Pancreas (tissue), 10 donors: ENCODE results near the gene RSPO4. TPM values are rescaled to one million over a fixed set of nuclear protein-coding genes. Genes with fewer than 3 reads are reported as not detected.
A peak's percentile ranks its signal among the peaks of the same experiment; 100 is the strongest.

Source experiments
- ATAC-seq, 4 donors: fragments of 200-7000 bp; cut with Tn5 transposase; one replicate each; pipeline versions ENCODE4 v1.8.0 to v1.9.1; 2020; ENCODE audit warnings: mild to moderate bottlenecking in 4 of 4, moderate library complexity in 4 of 4
- DNase-seq, 6 donors: peaks; one replicate each; pipeline ENCODE4 v3.0.0-alpha.2; 2020
- FAIRE-seq: peaks from 2 replicates; lab custom pipeline; 2012; peaks lifted over from hg19 to GRCh38; lab: Jason Lieb, UNC
- H3K27ac ChIP-seq, 4 donors: fragments of 200-600 bp; sonication (generic); 1 replicate in 3 of 4; 2 replicates in 1 of 4; pipeline versions ENCODE4 v1.5.0 to v1.8.0; 2020
- H3K27me3 ChIP-seq, 4 donors: fragments of 200-600 bp; one replicate each; pipeline ENCODE4 v1.8.0; 2021
- H3K36me3 ChIP-seq, 3 donors: fragments of 200-600 bp; sonication (generic) in 1 of 3; one replicate each; pipeline versions ENCODE4 v1.5.0 to v1.8.0; 2020 to 2021
- H3K4me1 ChIP-seq, 3 donors: fragments of 200-600 bp; one replicate each; pipeline ENCODE4 v1.8.0; 2021
- H3K4me3 ChIP-seq, 4 donors: fragments of 200-600 bp; sonication (generic) in 2 of 4; one replicate each; pipeline versions ENCODE4 v1.5.0 to v1.8.0; 2020 to 2021
- H3K9me3 ChIP-seq, 4 donors: fragments of 200-600 bp; one replicate each; pipeline ENCODE4 v1.8.0; 2021
- WGBS, 2 donors: extraction: QIAGEN DNeasy Blood & Tissue Kit; methylation state at CpG; one replicate each; pipeline ENCODE4 v1.1.7; 2013; 5-methylcytosine and 5-hydroxymethylcytosine counted together
- intact Hi-C, 3 donors: fragments of 100-400 bp; cut with DNase I; formaldehyde crosslinking; loops; one replicate each; pipeline versions ENCODE4 v1.11.1 to v1.14.2; 2022
- polyA plus RNA-seq, 2 donors: library from polyadenylated mRNA; stranded (reverse); fragments of 200-250 nt; gene quantifications; one replicate each; pipeline ENCODE4 v1.2.3, GENCODE V29; 2013
- total RNA-seq, 6 donors: library from RNA; stranded (reverse); fragmentation: NEBNext Ultra II Directional in 4 of 6; extraction: Animal tissue kit (Norgen Biotek cat#: 25700) in 4 of 6; gene quantifications; one replicate each; pipeline versions ENCODE4 v1.2.1 to v1.2.4, GENCODE V29; 2021 to 2023
- TF ChIP-seq, protein P1 (sequence below), 4 donors: fragments of 200-600 bp; sonication (generic) in 3 of 4; IDR thresholded peaks; one replicate each; pipeline versions ENCODE4 v1.5.0 to v1.8.0; 2021; ENCODE audit warnings: antibody characterized with exemption in 4 of 4
- donor health status: healthy with polysubstance abuse.
- donor health status: DM: no; HTN: no; CAD: no; lungs with moderate emphysema.
- donor health status: DM: no; HTN: no; CAD: no.
- donor health status: control.
- donor health status: control.
- donor health status: Bipolar disorder and iron deficiency.
- donor health status: DM: yes; HTN: yes; CAD: no.
- donor health status: DM: no; HTN: no; CAD: no.
- donor health status: DM: no; HTN: no; CAD: no.
- donor health status: DM: yes; HTN: yes; CAD: no.

RSPO4 gene
- total and polyA plus RNA-seq, 8 donors: 0.08 to 0.28 (median 0.09) TPM; not detected in 3

DNA sequence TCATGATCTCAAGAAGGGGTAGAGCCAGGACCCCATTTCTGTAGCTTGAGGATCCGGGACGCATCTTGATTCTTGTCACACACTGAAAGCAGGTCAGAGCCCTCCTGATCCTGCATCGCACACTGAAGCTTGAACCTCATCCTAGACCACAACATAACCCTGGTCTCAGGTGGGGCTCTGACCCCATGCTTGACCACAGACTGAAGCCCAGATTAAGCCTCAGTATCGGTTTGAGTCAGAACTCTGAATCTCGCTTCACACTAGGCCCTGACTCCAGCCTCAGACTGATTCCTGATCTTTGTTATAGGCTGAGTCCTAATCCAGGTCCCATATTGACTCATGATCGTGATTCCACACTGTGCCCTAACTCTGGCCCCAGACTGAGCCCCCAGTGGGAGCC lies 8.5 kb upstream of the RSPO4 start:
- WGBS, 2 donors: 84 to 92% methylated on average over 6 of the region's 6 CpGs
- Histone ChIP-seq H3K27me3 (peaks cover 0 to 7% (median 0%) of the 10 kb centered on the region in 4 donors), H3K36me3 (no peaks in the 10 kb centered on the region), H3K4me3 (no peak overlapping the region), H3K4me1 (no peaks in the 10 kb centered on the region), H3K9me3 (no peaks in the 10 kb centered on the region), H3K27ac (no peak overlapping the region)
- TF ChIP-seq, protein P1, sequence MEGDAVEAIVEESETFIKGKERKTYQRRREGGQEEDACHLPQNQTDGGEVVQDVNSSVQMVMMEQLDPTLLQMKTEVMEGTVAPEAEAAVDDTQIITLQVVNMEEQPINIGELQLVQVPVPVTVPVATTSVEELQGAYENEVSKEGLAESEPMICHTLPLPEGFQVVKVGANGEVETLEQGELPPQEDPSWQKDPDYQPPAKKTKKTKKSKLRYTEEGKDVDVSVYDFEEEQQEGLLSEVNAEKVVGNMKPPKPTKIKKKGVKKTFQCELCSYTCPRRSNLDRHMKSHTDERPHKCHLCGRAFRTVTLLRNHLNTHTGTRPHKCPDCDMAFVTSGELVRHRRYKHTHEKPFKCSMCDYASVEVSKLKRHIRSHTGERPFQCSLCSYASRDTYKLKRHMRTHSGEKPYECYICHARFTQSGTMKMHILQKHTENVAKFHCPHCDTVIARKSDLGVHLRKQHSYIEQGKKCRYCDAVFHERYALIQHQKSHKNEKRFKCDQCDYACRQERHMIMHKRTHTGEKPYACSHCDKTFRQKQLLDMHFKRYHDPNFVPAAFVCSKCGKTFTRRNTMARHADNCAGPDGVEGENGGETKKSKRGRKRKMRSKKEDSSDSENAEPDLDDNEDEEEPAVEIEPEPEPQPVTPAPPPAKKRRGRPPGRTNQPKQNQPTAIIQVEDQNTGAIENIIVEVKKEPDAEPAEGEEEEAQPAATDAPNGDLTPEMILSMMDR (IDR thresholded peaks at IDR 0.05): no peak
- DNase-seq (no peak), FAIRE-seq (no peak), ATAC-seq (no peak)
- intact Hi-C loops: no loop called here

DNA sequence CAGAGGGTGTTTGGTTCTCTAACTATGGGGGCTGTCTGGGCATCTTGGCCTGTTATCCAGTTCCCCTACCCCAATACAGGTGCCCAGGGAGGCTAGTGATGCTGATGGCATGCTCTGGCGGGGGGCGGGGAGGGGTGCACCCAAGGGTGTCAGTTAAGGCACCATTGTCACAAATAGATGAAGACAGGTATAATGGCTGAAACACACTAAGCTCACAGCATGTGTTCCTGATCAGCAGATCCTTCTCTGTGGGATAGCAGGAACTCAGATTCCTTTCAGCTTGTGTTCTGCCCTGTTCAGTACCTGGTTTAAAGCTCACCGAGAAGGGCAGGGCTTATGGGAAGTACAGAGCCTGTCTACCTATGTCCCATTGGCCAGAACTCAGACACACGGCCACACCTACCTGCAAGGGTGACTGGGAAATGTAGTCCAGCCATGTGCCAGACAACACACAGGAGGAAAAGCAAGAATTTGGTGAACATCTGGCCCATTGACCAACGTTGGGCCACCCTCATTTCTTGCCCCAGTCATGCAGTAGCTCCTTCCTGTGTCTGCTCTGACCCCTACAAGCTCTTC lies 3.4 kb upstream of the RSPO4 start:
- intact Hi-C loops: no loop called here

DNA sequence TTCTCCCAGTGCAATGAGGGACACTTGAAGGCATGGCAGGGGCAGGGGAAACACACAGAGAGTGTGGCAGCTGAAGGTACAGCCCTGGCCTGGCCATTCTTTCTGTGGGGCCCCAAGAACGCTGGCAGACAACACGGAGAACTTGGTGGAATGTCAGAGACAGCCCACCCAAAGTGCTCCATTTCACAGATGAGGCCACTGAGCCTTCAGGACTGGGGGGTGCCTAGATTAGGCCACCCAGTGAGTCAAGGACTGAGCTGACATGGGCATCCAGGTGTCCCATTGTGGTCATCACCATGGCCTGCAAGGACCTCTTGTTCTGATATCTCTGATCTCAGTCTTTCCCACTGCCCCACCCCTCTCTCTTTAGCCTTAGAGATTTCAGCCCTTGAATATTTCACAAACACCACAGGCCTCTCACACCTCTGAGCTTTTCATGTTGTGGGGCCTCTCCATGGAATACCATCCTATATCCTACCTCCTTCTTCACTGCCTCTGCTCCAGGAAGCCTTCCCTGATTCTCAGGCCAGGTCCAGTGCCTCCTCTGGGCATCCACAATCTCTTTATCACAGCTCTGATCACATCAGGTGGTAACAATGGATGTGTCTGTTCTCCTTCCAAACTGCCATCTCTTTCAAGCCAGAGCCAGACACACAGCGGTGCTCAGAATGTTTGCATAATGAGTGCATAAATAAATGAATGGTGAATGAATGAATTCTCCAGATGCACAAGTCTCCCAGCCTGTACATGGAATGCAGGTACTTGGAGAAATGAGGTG lies 2.0 kb upstream of the RSPO4 start:
- H3K4me1 ChIP-seq: no peaks in the 10 kb centered on the region
- H3K27ac ChIP-seq: no peak overlapping the region
- no peak for DNase-seq
- H3K4me3 ChIP-seq: no peak overlapping the region
- no peak for FAIRE-seq
- TF ChIP-seq, protein P1 (IDR thresholded peaks at IDR 0.05): no peak
- ATAC-seq: no peak
- 54 to 63% methylated on average over 3 of the region's 3 CpGs for WGBS, 2 donors
- peaks cover 0 to 13% (median 3%) of the 10 kb centered on the region in 4 donors for H3K27me3 ChIP-seq
- intact Hi-C loops: no loop called here
- no peaks in the 10 kb centered on the region for H3K9me3 ChIP-seq
- no peaks in the 10 kb centered on the region for H3K36me3 ChIP-seq

More for the DNA sequence above, 3.4 kb upstream of the RSPO4 start:
- FAIRE-seq: no peak
- no peak overlapping the region for H3K4me3 ChIP-seq
- WGBS, 2 donors: 39 to 43% methylated on average over 5 of the region's 5 CpGs
- TF ChIP-seq, protein P1 (IDR thresholded peaks at IDR 0.05): no peak
- H3K27ac ChIP-seq: no peak overlapping the region
- no peaks in the 10 kb centered on the region for H3K36me3 ChIP-seq
- H3K9me3 ChIP-seq: no peaks in the 10 kb centered on the region
- peaks cover 0 to 13% (median 3%) of the 10 kb centered on the region in 4 donors for H3K27me3 ChIP-seq
- DNase-seq: peak in 2 of 6 donors; percentile 9 to 24
- peak; percentile 72 to 90 (median 80) for ATAC-seq
- no peaks in the 10 kb centered on the region for H3K4me1 ChIP-seq

DNA sequence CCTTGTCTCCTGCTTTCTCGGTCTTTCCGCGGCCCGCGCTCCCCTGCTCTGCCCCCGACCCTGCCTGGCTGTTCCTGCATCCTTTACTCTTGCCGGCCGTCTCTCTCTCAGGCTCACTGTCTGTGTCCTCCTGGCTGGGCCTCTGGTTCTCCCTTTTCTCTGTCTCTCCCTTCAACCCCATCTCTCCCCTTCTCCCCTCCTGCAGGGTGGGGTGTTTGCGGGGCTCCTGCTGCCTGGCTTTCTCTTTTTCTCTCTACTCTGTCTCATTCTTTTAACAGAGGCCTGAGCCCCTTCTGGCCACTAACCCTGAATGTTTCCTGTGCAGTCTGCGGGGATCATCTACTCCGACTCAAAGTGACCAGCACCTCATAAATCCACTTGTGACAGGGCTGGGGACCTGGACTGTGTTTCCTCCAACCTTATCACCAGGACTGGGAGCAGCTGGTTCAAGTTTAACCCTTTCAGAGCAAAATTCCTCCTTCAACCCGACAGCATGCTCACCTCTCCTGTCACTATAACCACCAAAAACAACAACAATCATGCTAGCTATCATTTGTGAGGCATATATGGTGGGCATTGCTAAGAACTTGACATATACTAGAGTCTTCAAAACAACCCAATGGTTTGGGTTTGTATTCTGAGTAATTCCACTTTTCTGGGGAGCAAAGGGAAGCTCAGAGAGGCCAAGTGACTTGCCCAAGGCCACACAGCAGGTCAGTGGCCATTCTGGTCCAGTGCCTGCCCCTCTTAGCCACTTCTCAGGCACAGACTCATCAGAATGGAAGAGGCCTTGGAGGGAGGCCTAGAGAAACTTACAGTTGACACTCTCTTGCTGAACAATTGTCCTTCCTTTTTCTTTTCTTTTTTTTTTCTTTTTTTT lies 811 bp upstream of the RSPO4 start:
- WGBS, 2 donors: 9 to 15% methylated on average over 12 of the region's 12 CpGs
- Histone ChIP-seq H3K36me3 (no peaks in the 10 kb centered on the region), H3K4me3 (no peak overlapping the region), H3K27ac (no peak overlapping the region), H3K27me3 (peaks cover 0 to 13% (median 3%) of the 10 kb centered on the region in 4 donors), H3K4me1 (no peaks in the 10 kb centered on the region), H3K9me3 (no peaks in the 10 kb centered on the region)
- intact Hi-C loops: no loop called here
- ATAC-seq (no peak), DNase-seq (no peak), FAIRE-seq (no peak)
- TF ChIP-seq, protein P1 (IDR thresholded peaks at IDR 0.05): no peak
